Stimulated activated naive CD8-positive, alpha-beta T cell treated with anti-CD3 and anti-CD28 coated beads, Interleukin-15, Interleukin-2, amounts not matched to agents 100 U/mL and 50 U/mL, for 24 hours (primary cell): Measurements from ENCODE around the gene PRF1.
A peak's percentile ranks its signal among the peaks of the same experiment; 100 is the strongest.

ENCODE experiments used
- ATAC-seq: fragments of 150-1000 bp; cut with Tn5 transposase; one replicate; pipeline ENCODE4 v1.10.0; 2021
- DNase-seq: peaks from one replicate; pipeline ENCODE4 v3.0.0; 2021

The PRF1 gene

GRCh38 chr10:70576803-70577517 is 25.6 kb downstream of the PRF1 start:
- no peak for DNase-seq

GRCh38 chr10:70575874-70576802 is 26.4 kb downstream of the PRF1 start:
- DNase-seq, result peak; percentile 51
- no peak for ATAC-seq

More at GRCh38 chr10:70576803-70577517, 25.6 kb downstream of the PRF1 start:
- no peak for ATAC-seq

- ATAC-seq (no peak), DNase-seq (no peak)
Observed at GRCh38 chr10:70575486-70575873, 27.1 kb downstream of the PRF1 start.

GRCh38 chr10:70573599-70574506 is 28.7 kb downstream of the PRF1 start:
- DNase-seq, result no peak
- no peak for ATAC-seq

GRCh38 chr10:70571636-70572439 is 30.7 kb downstream of the PRF1 start:
- ATAC-seq, result no peak
- DNase-seq, result no peak

- DNase-seq (no peak), ATAC-seq (no peak)
Observed at GRCh38 chr10:70571236-70571635, 31.3 kb downstream of the PRF1 start.

- DNase-seq (no peak), ATAC-seq (no peak)
Observed at GRCh38 chr10:70568781-70569495, 33.6 kb downstream of the PRF1 start.

- ATAC-seq (no peak), DNase-seq (no peak)
Observed at GRCh38 chr10:70568113-70568512, 34.4 kb downstream of the PRF1 start.

GRCh38 chr10:70567603-70568002 is 34.9 kb downstream of the PRF1 start:
- ATAC-seq, result no peak
- no peak for DNase-seq

GRCh38 chr10:70566515-70567290 is 35.8 kb downstream of the PRF1 start:
- no peak for ATAC-seq
- no peak for DNase-seq

- ATAC-seq (no peak), DNase-seq (no peak)
Observed at GRCh38 chr10:70565556-70566514, 36.7 kb downstream of the PRF1 start.

- DNase-seq (no peak), ATAC-seq (no peak)
Observed at GRCh38 chr10:70564901-70565351, 37.6 kb downstream of the PRF1 start.

- no peak for ATAC-seq
- DNase-seq, result no peak
Observed at GRCh38 chr10:70564113-70564725, 38.3 kb downstream of the PRF1 start.

GRCh38 chr10:70563230-70563629 is 39.3 kb downstream of the PRF1 start:
- ATAC-seq (no peak), DNase-seq (no peak)

GRCh38 chr10:70562036-70562755 is 40.3 kb downstream of the PRF1 start:
- ATAC-seq, result no peak
- DNase-seq, result no peak

- DNase-seq (no peak), ATAC-seq (no peak)
Observed at GRCh38 chr10:70561558-70561957, 41.0 kb downstream of the PRF1 start.

GRCh38 chr10:70561070-70561469 is 41.5 kb downstream of the PRF1 start:
- DNase-seq (no peak), ATAC-seq (no peak)
